H9 (cell line): Measurements from ENCODE around the gene SNX25. TPM values are rescaled to one million over a fixed set of nuclear protein-coding genes. Genes with fewer than 3 reads are reported as not detected.
A peak's percentile ranks its signal among the peaks of the same experiment; 100 is the strongest.

Source experiments
- DNase-seq: peaks from one replicate; pipeline ENCODE4 v3.0.0-alpha.2; 2017
- H2AFZ ChIP-seq: one replicate; pipeline ENCODE4 v1.6.1; 2013; ENCODE audit warnings: mild to moderate bottlenecking, low read length, control low read depth, moderate library complexity
- H2AK5ac ChIP-seq: 2 replicates; pipeline ENCODE4 v1.6.1; 2013; ENCODE audit warnings: low read length, control low read depth, mixed read lengths; ENCODE audit not compliant: insufficient read length
- H2BK120ac ChIP-seq: one replicate; pipeline ENCODE4 v1.6.1; 2013; ENCODE audit warnings: low read depth, mild to moderate bottlenecking, low read length, control low read depth, inconsistent platforms; ENCODE audit not compliant: poor library complexity, severe bottlenecking
- H2BK12ac ChIP-seq: 2 replicates; pipeline ENCODE4 v1.6.1; 2013; ENCODE audit warnings: low read length, control low read depth, mixed read lengths, low read depth; ENCODE audit not compliant: insufficient read length
- H2BK15ac ChIP-seq: 2 replicates; pipeline ENCODE4 v1.6.1; 2013; ENCODE audit warnings: low read depth, low read length, control low read depth
- H2BK20ac ChIP-seq: one replicate; pipeline ENCODE4 v1.6.1; 2013; ENCODE audit warnings: low read depth, mild to moderate bottlenecking, low read length, control low read depth, inconsistent platforms; ENCODE audit not compliant: poor library complexity, severe bottlenecking
- H2BK5ac ChIP-seq: 2 replicates; pipeline ENCODE4 v1.6.1; 2013; ENCODE audit warnings: low read length, control low read depth, mixed read lengths; ENCODE audit not compliant: insufficient read length
- H3K14ac ChIP-seq: 2 replicates; pipeline ENCODE4 v1.6.1; 2013; ENCODE audit warnings: low read length, control low read depth; ENCODE audit not compliant: insufficient read depth
- H3K18ac ChIP-seq: 2 replicates; pipeline ENCODE4 v1.6.1; 2013; ENCODE audit warnings: low read depth, mild to moderate bottlenecking, mixed read lengths, low read length, control low read depth; ENCODE audit not compliant: insufficient read length
- H3K23ac ChIP-seq: 2 replicates; pipeline ENCODE4 v1.6.1; 2013; ENCODE audit warnings: low read length, control low read depth, mixed read lengths, low read depth; ENCODE audit not compliant: insufficient read length
- H3K23me2 ChIP-seq: 2 replicates; pipeline ENCODE4 v1.6.1; 2013; ENCODE audit warnings: low read depth, mild to moderate bottlenecking, mixed read lengths, low read length, control low read depth; ENCODE audit not compliant: insufficient read length, poor library complexity, severe bottlenecking
- H3K27ac ChIP-seq: 2 replicates; pipeline ENCODE4 v1.5.1; 2013; ENCODE audit warnings: low read length, control low read depth, mixed read lengths, low read depth; ENCODE audit not compliant: insufficient read length
- H3K27me3 ChIP-seq: 2 replicates; pipeline ENCODE4 v1.6.1; 2013; ENCODE audit warnings: low read length, control low read depth, inconsistent platforms; ENCODE audit not compliant: insufficient read depth
- H3K4ac ChIP-seq: 2 replicates; pipeline ENCODE4 v1.6.1; 2013; ENCODE audit warnings: low read depth, mild to moderate bottlenecking, control low read depth, inconsistent platforms, low read length, moderate library complexity
- H3K4me1 ChIP-seq: 2 replicates; pipeline ENCODE4 v1.6.1; 2013; ENCODE audit warnings: low read length, control low read depth, inconsistent platforms; ENCODE audit not compliant: insufficient read depth
- H3K4me2 ChIP-seq: 2 replicates; pipeline ENCODE4 v1.6.1; 2013; ENCODE audit warnings: low read length, control low read depth, mixed read lengths; ENCODE audit not compliant: insufficient read length, insufficient read depth
- H3K56ac ChIP-seq: 2 replicates; pipeline ENCODE4 v1.6.1; 2013; ENCODE audit warnings: low read depth, mild to moderate bottlenecking, mixed read lengths, low read length, control low read depth; ENCODE audit not compliant: insufficient read length
- H3K79me1 ChIP-seq: 2 replicates; pipeline ENCODE4 v1.6.1; 2013; ENCODE audit warnings: low read depth, mild to moderate bottlenecking, moderate library complexity, low read length, control low read depth, inconsistent platforms; ENCODE audit not compliant: insufficient read depth, poor library complexity, severe bottlenecking
- H3K79me2 ChIP-seq: 2 replicates; pipeline ENCODE4 v1.6.1; 2013; ENCODE audit warnings: low read length, control low read depth, inconsistent platforms; ENCODE audit not compliant: insufficient read depth
- H3K9ac ChIP-seq: 2 replicates; pipeline ENCODE4 v1.6.1; 2013; ENCODE audit warnings: low read length, control low read depth, mixed read lengths; ENCODE audit not compliant: insufficient read length; ENCODE audit errors: extremely low read depth
- H3K9me3 ChIP-seq: one replicate; pipeline ENCODE4 v1.6.1; 2013; ENCODE audit warnings: low read depth, low read length, inconsistent platforms; ENCODE audit not compliant: control insufficient read depth
- H3T11ph ChIP-seq: one replicate; pipeline ENCODE4 v1.6.1; 2013; ENCODE audit warnings: mild to moderate bottlenecking, low read length, control low read depth, inconsistent platforms
- H4K20me1 ChIP-seq: one replicate; pipeline ENCODE4 v1.6.1; 2013; ENCODE audit not compliant: control insufficient read depth, insufficient read length, insufficient read depth
- H4K5ac ChIP-seq: 2 replicates; pipeline ENCODE4 v1.6.1; 2013; ENCODE audit warnings: low read depth, mild to moderate bottlenecking, mixed read lengths, low read length, control low read depth; ENCODE audit not compliant: insufficient read length
- H4K8ac ChIP-seq: replicated peaks from 2 replicates; pipeline ENCODE4 v1.6.1; 2013; ENCODE audit warnings: low read length, control low read depth, mixed read lengths, low read depth; ENCODE audit not compliant: insufficient read length
- H4K91ac ChIP-seq: 2 replicates; pipeline ENCODE4 v1.6.1; 2013; ENCODE audit warnings: low read depth, mild to moderate bottlenecking, moderate library complexity, mixed read lengths, low read length, control low read depth; ENCODE audit not compliant: insufficient read length
- H3K27ac Mint-ChIP-seq, 3 experiments: 2 replicates in 2 of 3; 3 replicates in 1 of 3; pipeline ENCODE4 v1.8.0; 2020 to 2021; ENCODE audit warnings: mixed read lengths in 3 of 3, mild to moderate bottlenecking in 1 of 3, moderate library complexity in 1 of 3
- H3K27me3 Mint-ChIP-seq: 2 replicates; pipeline ENCODE4 v1.8.0; 2021; ENCODE audit warnings: low read depth, mild to moderate bottlenecking, moderate library complexity, mixed read lengths
- H3K36me3 Mint-ChIP-seq, 3 experiments: 2 replicates in 2 of 3; 3 replicates in 1 of 3; pipeline ENCODE4 v1.8.0; 2020 to 2021; ENCODE audit warnings: low read depth in 3 of 3, mixed read lengths in 3 of 3; ENCODE audit not compliant: insufficient read depth in 1 of 3
- H3K4me1 Mint-ChIP-seq, 2 experiments: 2 replicates each; pipeline ENCODE4 v1.8.0; 2020; ENCODE audit warnings: mixed read lengths in 2 of 2
- H3K4me3 Mint-ChIP-seq, 2 experiments: 2 replicates in 1 of 2; 3 replicates in 1 of 2; pipeline ENCODE4 v1.8.0; 2020 to 2021; ENCODE audit warnings: mild to moderate bottlenecking in 2 of 2, mixed read lengths in 2 of 2, moderate library complexity in 1 of 2
- H3K9me3 Mint-ChIP-seq, 2 experiments: 2 replicates in 1 of 2; 3 replicates in 1 of 2; pipeline ENCODE4 v1.8.0; 2020; ENCODE audit warnings: mild to moderate bottlenecking in 2 of 2, mixed read lengths in 2 of 2, moderate library complexity in 1 of 2
- CTCF ChIP-seq: fragments of 200-600 bp; sonication (generic); conservative IDR thresholded peaks from 3 replicates; pipeline ENCODE4 v1.8.0; 2021; ENCODE audit warnings: antibody characterized with exemption, mild to moderate bottlenecking
- WGBS: extraction: QIAGEN DNeasy Blood & Tissue Kit; methylation state at CpG from one replicate; pipeline ENCODE4 v1.1.7; 2013; ENCODE audit warnings: missing lambda C conversion rate, low lambda C conversion rate, mixed read lengths; ENCODE audit not compliant: insufficient read length; ENCODE audit errors: extremely low coverage; 5-methylcytosine and 5-hydroxymethylcytosine counted together
- total RNA-seq: library from RNA; stranded (reverse); gene quantifications from 2 replicates; pipeline ENCODE4 v1.2.1, GENCODE V29; 2021

The SNX25 gene
- total RNA-seq, 1 experiment from 2014 or later, result 28.2 TPM

- Histone ChIP-seq H2BK12ac (no peak overlapping the region), H3T11ph (no peak overlapping the region), H2AFZ (no peak overlapping the region), H4K91ac (no peak overlapping the region), H3K14ac (no peak overlapping the region), H2AK5ac (no peak overlapping the region), H3K23me2 (no peaks in the 10 kb centered on the region), H2BK5ac (no peak overlapping the region), H3K18ac (no peak overlapping the region), H3K79me1 (no peaks in the 10 kb centered on the region), H3K23ac (no peak overlapping the region), H3K56ac (no peak overlapping the region), H3K4me1 (peaks cover 4% of the 10 kb centered on the region; the same call in 1 of the 2 replicates), H4K20me1 (no peaks in the 10 kb centered on the region), H3K27me3 (no peaks in the 10 kb centered on the region), H3K4me2 (no peak overlapping the region), H3K79me2 (no peaks in the 10 kb centered on the region), H3K9ac (no peak overlapping the region), H3K9me3 (no peaks in the 10 kb centered on the region), H2BK120ac (no peak overlapping the region), H2BK15ac (no peak overlapping the region), H3K27ac (peak overlapping the region; percentile 24), H4K8ac (no peak overlapping the region), H3K4ac (no peak overlapping the region), H2BK20ac (peak overlapping the region; percentile 75), H4K5ac (no peak overlapping the region)
- no peak for DNase-seq
- H3K36me3 Mint-ChIP-seq, result peaks cover 28 to 74% (median 70%) of the 10 kb centered on the region in 3 experiments
- no peaks in the 10 kb centered on the region for H3K27me3 Mint-ChIP-seq
- peaks cover 26 to 28% of the 10 kb centered on the region in 2 experiments for H3K4me1 Mint-ChIP-seq
- H3K27ac Mint-ChIP-seq, result no peak overlapping the region; a peak in 3 of 7 replicates
- TF ChIP-seq CTCF, result peak; percentile 29; the same call in 2 of the 3 replicates
- no CpG with 5 or more reads among the region's 1 CpG for WGBS
- H3K4me3 Mint-ChIP-seq, result no peak overlapping the region
- H3K9me3 Mint-ChIP-seq, result peaks cover 7 to 14% of the 10 kb centered on the region in 2 experiments
These were observed 108.5 kb downstream of the SNX25 start for GRCh38 chr4:185317880-185318279.
